OCI-M2 (cell line): ENCODE data around the gene KLK11.

Source experiments
- DNase-seq: peaks from one replicate; lab custom pipeline; 2025; ENCODE audit not compliant: unreplicated experiment; lab: John Stamatoyannopoulos, UW

KLK11 gene, protein sequence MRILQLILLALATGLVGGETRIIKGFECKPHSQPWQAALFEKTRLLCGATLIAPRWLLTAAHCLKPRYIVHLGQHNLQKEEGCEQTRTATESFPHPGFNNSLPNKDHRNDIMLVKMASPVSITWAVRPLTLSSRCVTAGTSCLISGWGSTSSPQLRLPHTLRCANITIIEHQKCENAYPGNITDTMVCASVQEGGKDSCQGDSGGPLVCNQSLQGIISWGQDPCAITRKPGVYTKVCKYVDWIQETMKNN

DNA sequence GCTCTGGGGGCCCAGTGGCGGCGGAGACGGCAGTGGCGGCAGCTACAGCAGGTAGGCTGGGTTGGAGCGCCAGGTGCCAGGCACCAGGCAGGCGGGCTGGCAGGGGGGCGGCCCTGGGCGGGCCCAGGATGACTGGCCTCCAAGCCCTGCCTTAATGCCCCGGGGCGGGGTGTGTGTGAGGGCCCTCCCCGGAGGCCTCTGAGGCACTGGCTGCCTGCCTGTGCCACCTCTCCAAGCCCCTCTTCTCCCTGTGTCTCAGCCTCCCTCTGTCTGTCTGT, at the start of gene KLK11:
Gene KLK11, minus strand, starts transcription at position 63 of the 278 bp plus-strand sequence. CDS start 985 bp downstream, outside the sequence.
- DNase-seq = no peak

- DNase-seq = no peak
Observed at GRCh38 chr19:51075998-51076397, 49.6 kb upstream of the KLK11 start.

GRCh38 chr19:51071095-51071405, 44.6 kb upstream of the KLK11 start:
- DNase-seq = no peak

- DNase-seq = no peak
Observed at GRCh38 chr19:51070334-51071094, 44.1 kb upstream of the KLK11 start.

GRCh38 chr19:51066393-51067186, 40.2 kb upstream of the KLK11 start:
- DNase-seq = no peak

DNA sequence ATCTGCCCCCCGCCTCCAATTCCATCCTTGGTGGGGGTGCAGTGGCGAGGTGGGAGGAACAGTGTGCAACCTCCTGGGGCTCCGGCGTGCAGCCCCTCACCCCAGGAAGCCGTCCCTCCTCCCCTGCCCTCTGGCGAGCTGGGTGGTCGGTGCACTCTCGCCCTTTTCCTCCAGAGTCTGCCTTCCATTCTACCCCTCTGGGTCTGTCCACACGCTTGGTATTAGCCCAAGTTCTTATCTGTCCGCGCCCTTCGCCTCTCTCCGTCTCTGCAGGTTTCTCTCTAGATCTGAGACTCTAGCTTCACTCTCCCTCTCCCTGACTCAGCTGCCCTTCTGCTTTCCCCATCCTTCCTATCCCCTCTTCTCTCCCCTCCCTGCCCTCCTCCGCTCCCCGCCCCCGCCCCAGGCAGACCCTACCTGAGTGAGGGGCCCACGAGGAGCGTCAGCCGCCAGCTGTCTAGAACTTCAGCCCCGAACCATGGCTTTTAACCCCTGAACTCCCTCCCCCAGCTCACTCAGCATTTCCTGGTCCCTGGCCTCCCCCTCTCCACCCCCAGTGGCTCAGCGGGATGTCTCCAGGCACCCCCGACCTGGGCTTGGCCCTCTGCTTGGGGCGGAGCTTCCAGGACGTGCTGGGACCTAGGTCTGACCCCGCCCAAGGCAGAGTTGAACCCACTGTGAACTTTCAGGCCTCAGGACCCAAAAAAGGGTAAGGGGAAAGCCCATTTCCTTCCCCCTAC, 39.0 kb upstream of the KLK11 start:
- DNase-seq = no peak

GRCh38 chr19:51064534-51065220, 38.3 kb upstream of the KLK11 start, which contains the start of gene KLK13:
Gene KLK13, minus strand, starts transcription at chr19:51065092. Its CDS starts 25 bp downstream, at chr19:51065067.
- no peak for DNase-seq

DNA sequence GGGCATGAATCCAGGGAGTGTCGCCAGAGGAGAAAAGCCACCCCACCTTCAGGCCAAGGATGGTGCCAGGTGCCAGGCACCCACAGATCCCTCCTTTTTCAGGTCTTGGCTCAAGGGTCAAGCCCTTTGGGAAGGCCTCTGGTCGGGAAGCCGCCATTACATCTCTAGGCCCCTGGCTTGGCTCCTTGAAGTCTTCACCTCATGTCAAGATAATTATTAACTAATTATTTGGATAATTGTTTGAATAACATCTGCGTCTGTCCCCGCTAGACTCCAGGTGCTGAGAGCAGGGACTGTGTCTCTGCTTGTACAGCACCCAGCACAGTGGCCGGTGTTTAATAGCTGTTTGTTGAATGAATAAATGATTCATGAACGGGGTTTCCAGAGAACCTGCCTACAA, 37.2 kb upstream of the KLK11 start:
- no peak for DNase-seq

- no peak for DNase-seq
Observed at GRCh38 chr19:51060973-51061372, 34.6 kb upstream of the KLK11 start.

- no peak for DNase-seq
Observed at GRCh38 chr19:51060336-51060735, 33.9 kb upstream of the KLK11 start.

DNA sequence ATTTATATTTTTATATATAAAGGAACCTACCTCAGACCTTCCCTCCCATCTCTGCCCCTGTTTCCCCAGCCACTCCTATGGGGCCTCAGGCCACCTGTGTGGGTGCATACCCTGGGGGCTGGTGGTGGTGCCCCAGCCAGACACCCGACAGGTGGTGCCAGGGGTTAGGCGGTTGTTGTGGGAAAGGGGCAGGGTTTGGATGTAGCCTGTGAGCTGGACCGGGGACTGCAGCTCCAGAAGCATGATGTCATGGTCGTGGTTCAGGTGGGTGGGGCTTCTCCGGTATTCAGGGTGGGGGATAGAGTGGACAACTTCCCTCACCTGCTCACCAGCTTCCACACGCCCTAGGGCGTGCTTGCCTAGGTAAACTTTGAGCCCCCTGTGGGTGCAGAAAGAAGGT, 33.3 kb upstream of the KLK11 start:
- no peak for DNase-seq

DNA sequence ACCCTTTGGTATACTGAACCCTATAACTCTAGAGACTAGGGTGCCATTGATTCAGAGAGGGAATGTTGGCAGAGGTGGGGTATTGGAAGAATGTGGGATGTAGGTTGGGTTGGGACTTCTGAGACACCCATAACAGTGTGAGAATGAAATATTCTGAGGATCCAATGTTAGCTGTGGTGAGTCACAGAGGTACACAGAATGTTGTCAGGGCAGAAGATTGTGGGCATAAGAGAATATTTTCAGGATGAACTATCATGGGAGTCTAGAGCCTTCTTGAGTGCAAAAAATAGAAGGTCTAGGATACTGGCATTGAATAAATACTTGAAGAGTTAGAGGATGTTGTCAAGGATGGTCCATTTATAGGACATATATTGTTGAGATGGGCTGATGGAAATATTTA, 29.4 kb upstream of the KLK11 start:
- DNase-seq = no peak

DNA sequence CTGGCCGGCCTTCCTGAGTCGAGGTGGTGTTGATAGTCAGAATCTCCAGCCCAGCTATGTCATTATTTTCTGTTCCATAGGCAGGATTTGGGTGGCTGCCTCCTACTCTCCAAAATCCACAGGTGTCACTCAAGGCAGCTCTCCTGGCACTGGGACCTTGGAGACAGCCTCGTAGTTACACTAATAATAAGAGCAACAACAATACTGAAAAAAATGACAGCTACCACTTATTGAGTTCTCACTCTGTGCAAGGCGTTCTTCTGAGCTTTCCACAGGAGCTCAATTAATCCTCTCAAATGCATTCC, 20.6 kb upstream of the KLK11 start:
- DNase-seq = no peak

DNA sequence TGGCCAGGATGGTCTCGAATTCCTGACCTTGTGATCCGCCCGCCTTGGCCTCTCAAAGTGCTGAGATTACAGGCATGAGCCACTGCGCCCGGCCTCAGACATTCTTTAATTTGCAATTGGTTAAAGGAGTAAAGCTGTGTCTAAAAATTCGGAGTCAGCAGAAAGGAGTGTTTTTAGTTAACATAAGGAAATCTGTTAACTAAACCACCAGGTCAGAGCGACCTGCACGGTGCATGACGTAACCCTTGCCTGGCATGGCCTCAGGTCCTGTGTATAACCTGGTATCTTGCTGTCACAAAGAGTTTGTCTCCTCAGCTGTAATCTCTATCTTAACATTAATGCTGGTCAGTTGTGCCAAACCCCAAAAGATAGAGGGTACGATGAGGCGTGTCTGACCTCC, 17.9 kb upstream of the KLK11 start:
- DNase-seq = no peak

DNA sequence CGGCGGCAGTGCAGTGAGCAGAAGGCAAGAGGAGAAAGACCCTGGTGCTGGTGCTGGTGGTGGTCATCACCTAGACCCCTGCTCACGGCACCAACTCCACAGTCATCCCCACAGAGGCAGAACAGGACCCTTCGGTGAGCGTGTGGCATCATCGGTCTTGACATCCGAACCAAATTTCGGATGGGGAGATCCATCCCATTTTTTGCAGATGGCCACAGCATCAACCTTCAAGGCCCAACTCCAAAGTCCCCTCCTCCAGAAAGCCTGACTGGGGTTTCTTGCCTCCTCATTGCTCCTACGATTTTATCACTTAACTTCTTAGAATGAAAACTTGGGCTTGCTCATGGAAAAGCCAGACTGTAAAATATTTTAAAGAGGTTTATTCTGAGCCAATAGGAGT, 17.1 kb upstream of the KLK11 start:
- no peak for DNase-seq

- DNase-seq = no peak
Observed at GRCh38 chr19:51040151-51040550, 13.7 kb upstream of the KLK11 start.

DNA sequence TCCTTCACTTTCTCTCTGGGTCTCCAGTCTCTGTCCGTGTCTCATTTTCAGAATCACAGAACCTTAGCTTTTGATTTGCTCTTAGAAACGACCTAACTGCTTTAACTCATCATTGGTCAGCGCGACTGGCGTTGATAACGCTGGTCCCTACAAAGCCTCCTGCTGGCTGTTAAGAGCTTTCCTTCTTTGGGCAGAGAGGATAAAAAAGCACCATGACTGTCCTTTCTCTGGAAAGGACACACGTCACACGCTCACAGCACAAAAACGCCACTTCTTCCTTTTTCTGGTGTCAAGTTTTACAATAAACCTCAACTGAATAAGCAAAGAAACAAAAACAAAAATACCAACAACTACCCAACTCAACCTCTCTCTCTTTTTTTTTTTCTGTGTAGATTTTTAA, 10.1 kb upstream of the KLK11 start:
- no peak for DNase-seq

GRCh38 chr19:51034704-51035103, 8.3 kb upstream of the KLK11 start, which contains the start of gene KLK12:
Gene KLK12, minus strand, starts transcription at chr19:51035002. Its CDS starts 381 bp downstream, at chr19:51034621.
- DNase-seq = no peak

- DNase-seq = no peak
Observed at GRCh38 chr19:51031880-51032225, 5.4 kb upstream of the KLK11 start.

DNA sequence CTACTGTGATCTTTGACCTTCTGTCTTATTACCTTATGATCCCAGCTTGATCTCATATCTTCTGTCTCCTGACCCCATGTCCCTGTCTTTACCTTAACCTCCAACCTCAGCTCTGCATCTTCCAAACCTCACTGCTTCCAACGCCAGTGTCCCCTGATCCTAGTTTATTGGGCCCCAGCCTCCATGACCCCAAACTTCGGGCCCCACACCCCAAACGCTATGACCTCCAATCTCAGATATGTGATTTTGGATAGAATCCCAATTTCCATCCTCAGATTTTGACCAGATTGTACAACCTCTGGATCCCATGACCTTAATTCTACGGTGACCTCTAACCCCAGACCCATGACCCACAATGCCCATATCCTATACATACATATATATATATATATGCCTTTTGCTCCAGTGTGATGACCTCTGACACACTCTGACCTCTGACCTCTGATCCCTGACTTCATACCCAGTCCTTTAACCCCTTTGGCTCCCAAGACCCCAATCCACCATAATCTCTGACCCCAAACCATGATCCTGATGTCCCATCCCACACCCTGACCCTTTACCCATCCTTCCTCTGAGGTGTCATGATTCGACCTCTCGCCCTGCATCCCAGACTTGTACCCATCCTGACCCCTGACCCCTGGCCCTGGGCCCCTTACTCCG, 4.9 kb upstream of the KLK11 start:
- no peak for DNase-seq

GRCh38 chr19:51030631-51031030, 4.2 kb upstream of the KLK11 start:
- DNase-seq = no peak
